SU-DHL-6 (cell line): Measurements from ENCODE around the gene SPTLC3.

ENCODE experiments used
- CTCF ChIP-seq: fragments of 200-600 bp; sonication (generic); IDR thresholded peaks from one replicate; pipeline ENCODE4 v1.5.1; 2017; ENCODE audit warnings: antibody characterized with exemption, mild to moderate bottlenecking, low read length, moderate library complexity; ENCODE audit not compliant: insufficient read depth, poor library complexity, severe bottlenecking
- EZH2phosphoT487 ChIP-seq: fragments of 200-600 bp; sonication (generic), shearing (Covaris generic); conservative IDR thresholded peaks from 2 replicates; pipeline ENCODE4 v1.6.1; 2018; ENCODE audit warnings: mild to moderate bottlenecking, antibody characterized with exemption, low read length, moderate library complexity, mixed read lengths

GRCh38 chr20:13009682-13010406 lies 1.1 kb downstream of the SPTLC3 start:
- no peak for TF ChIP-seq CTCF
- TF ChIP-seq EZH2phosphoT487, result no peak
